Testis (tissue), 3 donors: Measurements from ENCODE around the gene HLA-F. TPM values are rescaled to one million over a fixed set of nuclear protein-coding genes. Genes with fewer than 3 reads are reported as not detected.

Experiments
- DNase-seq: peaks from one replicate; pipeline ENCODE4 v3.0.0-alpha.2; 2019
- H3K27ac ChIP-seq, 2 donors: fragments of 200-600 bp; sonication (generic); one replicate each; pipeline ENCODE4 v1.5.1; 2019
- H3K27me3 ChIP-seq: fragments of 200-600 bp; sonication (generic); one replicate; pipeline ENCODE4 v1.5.1; 2019
- H3K36me3 ChIP-seq: fragments of 200-600 bp; sonication (generic); one replicate; pipeline ENCODE4 v1.5.1; 2017; ENCODE audit warnings: low read depth; ENCODE audit errors: missing control alignments
- H3K4me1 ChIP-seq: fragments of 200-600 bp; sonication (generic); one replicate; pipeline ENCODE4 v1.5.1; 2019
- H3K4me3 ChIP-seq, 2 donors: fragments of 200-600 bp; sonication (generic); one replicate each; pipeline ENCODE4 v1.5.1; 2017 to 2019
- H3K9me3 ChIP-seq: fragments of 200-600 bp; sonication (generic); one replicate; pipeline ENCODE4 v1.5.1; 2017
- CTCF ChIP-seq, 3 experiments: fragments of 450-650 bp in 2 of 3; fragments of 200-600 bp in 1 of 3; sonication (generic) in 1 of 3; IDR thresholded peaks; one replicate each; pipeline ENCODE4 v1.5.1; 2016 to 2019; ENCODE audit warnings: antibody characterized with exemption in 3 of 3, mild to moderate bottlenecking in 2 of 3, moderate library complexity in 1 of 3
- POLR2A ChIP-seq: fragments of 450-650 bp; IDR thresholded peaks from one replicate; pipeline ENCODE4 v1.6.1; 2017; ENCODE audit warnings: antibody characterized with exemption, mild to moderate bottlenecking, moderate library complexity
- WGBS, 2 donors: methylation state at CpG; one replicate each; pipeline ENCODE4 v1.1.5; 2018; 5-methylcytosine and 5-hydroxymethylcytosine counted together
- intact Hi-C: fragments of 100-400 bp; cut with DNase I; formaldehyde crosslinking; loops from one replicate; pipeline ENCODE4 v1.15.1; 2023; ENCODE audit warnings: low total_unique reads
- polyA plus RNA-seq: library from polyadenylated mRNA; stranded (reverse); fragments of 350-450 nt; fragmentation: Illumina TruSeq; extraction: RNeasy Lipid Tissue Mini Kit (QIAGEN cat#74804); gene quantifications from one replicate; pipeline ENCODE4 v1.2.3, GENCODE V29; 2014; ENCODE audit warnings: low read depth, low replicate concordance; ENCODE audit not compliant: insufficient read depth
- total RNA-seq, 2 donors: library from RNA; depleted of rRNA; stranded (reverse); fragments of >200 nt; gene quantifications; one replicate each; pipeline ENCODE4 v1.2.3, GENCODE V29; 2016

The HLA-F gene
- total and polyA plus RNA-seq, 3 donors from 2014 or later: 25.3 to 51.1 (median 28.1) TPM

GRCh38 chr6:29743568-29743967 lies 20.3 kb downstream of the HLA-F start:
- WGBS, 2 donors: 88 to 90% methylated on average over 6 of the region's 6 CpGs
- intact Hi-C loops: no loop called here
- H3K9me3 ChIP-seq: no peaks in the 10 kb centered on the region
- TF ChIP-seq CTCF (IDR thresholded peaks at IDR 0.05) (no peak), POLR2A (no peak)
- H3K27me3 ChIP-seq: no peaks in the 10 kb centered on the region
- H3K4me1 ChIP-seq: no peaks in the 10 kb centered on the region
- no peak for DNase-seq
- H3K27ac ChIP-seq: no peak overlapping the region
- H3K36me3 ChIP-seq: no peaks in the 10 kb centered on the region
- H3K4me3 ChIP-seq: no peak overlapping the region

GRCh38 chr6:29744131-29744530 lies 20.9 kb downstream of the HLA-F start:
- Histone ChIP-seq H3K4me1 (peaks cover under 1% of the 10 kb centered on the region), H3K27me3 (no peaks in the 10 kb centered on the region), H3K9me3 (no peaks in the 10 kb centered on the region), H3K36me3 (no peaks in the 10 kb centered on the region), H3K27ac (no peak overlapping the region), H3K4me3 (no peak overlapping the region)
- 80 to 89% methylated on average over 4 of the region's 4 CpGs for WGBS, 2 donors
- DNase-seq: no peak
- no peak for TF ChIP-seq POLR2A
- no peak for TF ChIP-seq CTCF (IDR thresholded peaks at IDR 0.05)
- intact Hi-C loops: no loop called here

DNA sequence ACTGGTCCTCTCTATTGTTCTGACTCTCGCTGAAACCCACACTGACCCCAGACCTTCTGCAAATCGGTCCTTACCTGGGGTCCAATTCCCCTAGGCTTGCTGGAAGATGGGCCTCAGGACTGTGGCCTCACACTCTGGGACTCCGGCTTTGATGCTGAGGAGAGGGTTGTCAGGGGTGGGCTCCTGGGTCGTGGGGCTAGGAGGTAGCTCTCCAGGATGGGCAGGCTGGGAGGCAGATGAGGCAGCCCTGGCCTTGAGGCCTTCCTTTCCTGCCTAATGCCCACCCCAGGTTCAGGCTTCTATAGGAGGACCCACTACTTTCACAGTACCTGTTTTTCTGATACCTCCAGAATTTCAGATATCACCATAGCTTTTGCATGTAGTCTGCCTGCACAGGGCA lies 21.4 kb downstream of the HLA-F start:
- DNase-seq: no peak
- intact Hi-C loops: no loop called here
- no peaks in the 10 kb centered on the region for H3K9me3 ChIP-seq
- no peak overlapping the region for H3K4me3 ChIP-seq
- peaks cover 5% of the 10 kb centered on the region for H3K4me1 ChIP-seq
- H3K36me3 ChIP-seq: no peaks in the 10 kb centered on the region
- TF ChIP-seq POLR2A: no peak
- no peak for TF ChIP-seq CTCF (IDR thresholded peaks at IDR 0.05)
- 90 to 92% methylated on average over 3 to 4 of the region's 4 CpGs for WGBS, 2 donors
- H3K27me3 ChIP-seq: no peaks in the 10 kb centered on the region
- no peak overlapping the region for H3K27ac ChIP-seq

- Histone ChIP-seq H3K27me3 (no peaks in the 10 kb centered on the region), H3K4me3 (no peak overlapping the region), H3K36me3 (no peaks in the 10 kb centered on the region), H3K4me1 (peaks cover 7% of the 10 kb centered on the region), H3K9me3 (no peaks in the 10 kb centered on the region), H3K27ac (no peak overlapping the region)
- no peak for TF ChIP-seq CTCF (IDR thresholded peaks at IDR 0.05)
- TF ChIP-seq POLR2A: no peak
- intact Hi-C loops: no loop called here
- DNase-seq: no peak
- WGBS, 2 donors: 75 to 95% methylated on average over 2 to 3 of the region's 3 CpGs
These were observed 22.2 kb downstream of the HLA-F start for GRCh38 chr6:29745386-29745785.

- H3K4me1 ChIP-seq: peaks cover 7% of the 10 kb centered on the region
- intact Hi-C loops: no loop called here
- no peak for TF ChIP-seq CTCF (IDR thresholded peaks at IDR 0.05)
- H3K27me3 ChIP-seq: no peaks in the 10 kb centered on the region
- no peaks in the 10 kb centered on the region for H3K9me3 ChIP-seq
- no peak overlapping the region for H3K27ac ChIP-seq
- WGBS, 2 donors: 69 to 90% methylated on average over 4 of the region's 4 CpGs
- H3K36me3 ChIP-seq: no peaks in the 10 kb centered on the region
- DNase-seq: no peak
- no peak overlapping the region for H3K4me3 ChIP-seq
These were observed 22.7 kb downstream of the HLA-F start for GRCh38 chr6:29745855-29746449.
